GM18909 (cell line): ENCODE measurements around the gene UBE2E2.
A peak's percentile ranks its signal among the peaks of the same experiment; 100 is the strongest.

Experiments used
- ATAC-seq: cut with Tn5 transposase; IDR thresholded peaks from one replicate; pipeline ENCODE4 v1.9.1; 2021; ENCODE audit warnings: mild to moderate bottlenecking; ENCODE audit not compliant: unreplicated experiment, poor library complexity

The UBE2E2 gene

DNA sequence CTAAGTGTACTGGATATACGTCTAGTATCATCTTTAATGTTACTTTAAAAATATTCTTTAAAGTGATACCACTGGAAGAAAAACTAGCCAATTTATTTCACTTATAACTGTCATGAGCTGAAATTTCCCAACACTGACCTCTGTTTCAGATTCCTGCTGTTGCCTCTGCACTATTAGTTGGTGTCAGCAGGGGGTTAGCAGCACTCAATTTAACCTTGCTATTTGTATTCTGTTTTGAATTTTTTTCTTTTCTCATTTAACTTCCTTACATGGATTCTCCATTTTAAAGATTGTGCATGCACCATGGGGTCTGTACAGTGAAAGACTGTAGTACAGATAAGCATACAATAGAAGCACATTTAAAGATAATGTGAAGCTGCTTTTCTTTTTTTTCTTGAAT is 169.2 kb downstream of the UBE2E2 start:
- no peak for ATAC-seq

DNA sequence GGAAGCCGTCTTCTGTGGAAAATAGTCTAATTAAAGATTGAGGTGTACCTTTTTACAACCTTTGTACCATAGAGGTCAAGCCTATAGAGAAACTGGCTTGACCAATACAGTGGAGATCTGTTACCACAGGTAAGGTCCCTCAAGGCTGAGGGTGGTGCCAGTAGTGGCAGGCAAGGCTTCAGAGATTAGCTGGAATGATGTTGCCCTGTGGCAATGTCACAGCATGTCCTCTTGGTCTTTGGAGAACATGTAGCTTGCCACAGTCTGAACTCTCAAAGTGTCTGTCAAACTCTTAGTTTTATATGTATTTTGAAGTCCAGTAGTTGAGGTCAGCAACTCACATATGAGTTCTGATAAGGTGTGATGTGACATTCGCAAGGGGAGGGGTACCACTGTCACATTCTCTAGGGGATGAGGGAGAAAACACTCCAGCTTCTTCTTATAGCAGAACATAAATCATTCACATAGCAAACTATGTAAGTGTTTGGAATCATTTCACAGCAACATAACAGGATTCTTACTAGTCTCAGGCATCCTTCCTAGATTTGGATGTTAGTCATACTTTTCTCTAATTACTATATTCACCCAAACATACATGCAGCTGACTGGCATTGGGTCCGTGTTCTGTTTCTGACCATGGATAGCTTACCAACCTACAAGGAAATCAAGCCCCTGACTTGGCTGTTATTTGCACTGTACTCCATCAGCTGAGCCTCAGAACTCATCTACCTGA is 173.6 kb downstream of the UBE2E2 start:
- ATAC-seq: no peak

DNA sequence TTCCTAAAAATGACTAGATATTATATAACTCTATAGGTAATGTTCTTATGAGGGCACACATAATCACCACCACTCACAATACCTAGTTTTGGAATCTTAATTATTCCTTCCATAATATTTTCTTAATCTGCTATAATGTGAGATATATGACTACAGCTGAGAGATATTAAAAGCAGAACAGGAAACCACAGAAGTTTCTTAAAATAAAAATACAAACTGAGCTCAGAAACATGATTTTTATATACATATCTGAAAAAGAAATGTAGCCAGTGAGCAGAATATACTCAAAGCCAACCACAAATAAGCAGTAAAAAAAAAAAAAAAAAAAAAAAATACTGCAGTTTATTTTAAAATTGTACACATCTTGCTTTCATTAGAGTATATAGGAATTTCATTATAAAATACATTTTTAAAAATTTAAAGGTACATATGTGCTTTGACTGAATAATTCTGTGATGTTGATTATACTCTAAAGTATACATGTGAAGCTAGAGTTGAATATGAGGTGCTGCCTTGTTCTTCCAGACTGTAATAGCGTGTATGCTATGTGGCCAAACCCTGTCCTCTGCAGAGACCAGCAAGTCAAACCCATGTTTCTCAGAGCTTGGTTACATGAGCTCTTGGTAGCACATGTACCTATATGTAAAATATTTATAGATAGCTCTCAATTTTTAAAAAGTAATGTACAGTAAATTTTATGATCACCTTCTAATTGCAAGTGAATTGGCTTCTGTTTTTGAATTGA is 175.0 kb downstream of the UBE2E2 start:
- peak; percentile 43 for ATAC-seq

DNA sequence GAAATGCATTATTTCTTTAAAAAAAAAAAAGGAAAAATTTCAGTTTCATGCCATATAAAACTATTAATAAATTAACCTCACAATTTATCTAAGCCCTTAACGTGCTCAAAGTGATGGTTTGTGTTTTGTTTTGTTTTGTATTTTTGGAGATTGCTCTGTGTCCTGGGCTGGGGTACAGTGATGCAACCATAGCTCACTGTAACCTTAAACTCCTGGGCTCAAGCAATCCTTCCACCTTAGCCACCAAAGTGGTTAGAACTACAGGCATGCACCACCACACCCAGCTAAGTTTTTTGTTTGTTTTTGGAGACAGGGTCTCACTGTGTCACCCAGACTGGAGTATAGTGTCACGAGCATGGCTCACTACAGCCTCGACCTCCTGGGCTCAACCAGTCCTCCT is 180.7 kb downstream of the UBE2E2 start:
- no peak for ATAC-seq

DNA sequence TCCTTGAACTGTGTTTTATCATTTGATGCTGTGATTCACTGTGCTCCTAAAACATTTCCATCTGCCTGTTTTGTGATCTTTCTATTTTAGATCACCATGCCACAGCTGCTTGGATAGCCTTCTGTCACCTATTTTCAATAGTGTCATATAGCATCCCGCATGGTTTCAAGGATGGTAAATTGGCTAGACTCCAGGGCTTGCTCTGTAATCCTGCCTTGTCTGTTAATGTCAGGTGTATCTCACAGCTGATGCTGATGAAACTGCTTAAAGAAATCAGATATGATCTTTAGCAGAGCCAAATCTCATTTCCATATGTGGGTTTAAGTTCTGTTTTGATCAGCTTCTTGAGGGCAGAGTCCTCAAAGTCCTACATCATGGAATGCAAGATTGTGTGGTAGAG is 182.2 kb downstream of the UBE2E2 start:
- ATAC-seq: no peak

DNA sequence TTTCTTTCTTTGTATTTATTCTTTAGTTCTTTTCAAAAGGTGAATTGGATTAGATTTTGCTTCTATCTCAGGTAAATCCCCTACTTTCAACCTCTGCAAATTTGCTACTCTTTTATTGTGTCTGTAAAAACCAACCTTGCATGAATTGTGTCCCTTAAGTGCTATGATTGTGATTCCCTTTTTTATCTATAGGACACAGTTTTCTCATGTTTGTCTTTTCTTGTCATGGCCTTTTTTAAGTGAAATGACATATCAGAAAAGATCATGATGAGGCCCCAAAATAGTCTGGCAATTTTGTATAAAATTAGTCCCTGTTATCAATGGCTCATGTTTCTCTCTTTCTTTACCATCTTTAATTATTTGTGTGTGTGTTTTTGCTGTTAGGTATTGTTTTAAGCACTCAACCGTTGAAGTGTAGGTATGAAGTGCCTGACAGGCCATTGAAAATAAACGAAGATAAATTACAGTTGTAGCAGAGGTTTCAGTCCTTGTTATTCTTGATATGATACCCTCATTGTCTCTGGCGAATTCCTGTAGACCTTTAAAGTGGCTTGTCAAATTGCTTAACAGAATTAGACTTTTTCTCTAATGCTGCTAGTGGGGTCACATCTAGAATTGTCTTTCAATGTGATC is 184.3 kb downstream of the UBE2E2 start:
- no peak for ATAC-seq

DNA sequence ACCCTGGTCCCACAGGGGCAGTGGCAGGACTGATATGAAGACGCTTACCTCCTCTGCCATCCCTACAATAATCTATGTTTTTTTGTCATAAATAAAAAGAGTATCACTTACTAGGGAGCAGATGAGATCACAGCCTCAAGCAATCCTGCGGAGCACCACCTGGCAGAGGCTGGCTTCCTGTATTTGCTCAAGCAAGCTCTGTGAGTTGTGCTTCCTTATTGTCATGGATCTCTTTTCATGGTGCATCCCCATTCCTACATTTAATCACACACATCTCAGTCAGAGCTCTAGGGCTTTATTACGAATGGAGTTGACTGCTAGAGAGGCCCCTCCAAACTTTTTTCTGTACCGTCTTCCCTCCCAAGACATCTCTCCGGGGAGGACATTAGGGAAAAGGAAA is 186.0 kb downstream of the UBE2E2 start:
- no peak for ATAC-seq

DNA sequence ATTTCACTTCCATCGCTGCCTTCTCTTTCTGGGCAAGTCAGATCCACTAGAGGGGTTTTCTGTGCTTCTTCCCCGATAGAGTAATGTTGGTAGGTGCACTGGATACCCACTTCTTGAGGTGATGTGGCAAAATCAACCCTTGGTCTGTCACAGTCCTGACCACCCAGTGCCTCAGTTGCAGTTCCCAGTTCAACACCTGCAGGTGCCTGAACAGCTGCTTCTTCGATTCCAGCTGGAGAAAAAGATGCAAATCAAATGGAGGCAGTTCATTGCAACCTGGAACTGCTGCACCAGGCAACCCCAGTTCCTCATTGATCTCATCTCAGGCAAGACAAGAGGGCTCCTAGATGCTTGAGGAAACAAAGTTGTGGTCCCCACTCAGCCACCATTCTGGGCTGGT is 186.6 kb downstream of the UBE2E2 start:
- peak; percentile 60 for ATAC-seq

DNA sequence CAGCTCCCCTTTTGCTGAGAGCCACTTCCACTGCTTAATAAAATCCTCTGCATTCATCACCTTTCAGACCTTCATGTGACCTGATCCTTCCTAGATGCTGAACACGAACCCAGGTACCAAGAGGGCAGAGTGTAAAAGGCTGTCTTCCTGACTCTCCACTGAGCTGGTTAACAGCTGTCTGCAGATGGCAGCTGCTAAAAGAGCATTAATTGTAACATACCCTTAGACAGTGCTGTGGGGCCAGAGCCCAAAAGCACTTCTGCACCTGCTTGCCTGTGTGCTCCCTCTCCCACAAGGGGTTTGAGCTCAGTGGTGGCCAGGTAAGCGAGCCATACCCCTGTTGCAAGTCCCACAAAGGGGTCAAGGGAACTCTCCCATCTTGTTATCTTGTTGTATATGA is 187.3 kb downstream of the UBE2E2 start:
- no peak for ATAC-seq

DNA sequence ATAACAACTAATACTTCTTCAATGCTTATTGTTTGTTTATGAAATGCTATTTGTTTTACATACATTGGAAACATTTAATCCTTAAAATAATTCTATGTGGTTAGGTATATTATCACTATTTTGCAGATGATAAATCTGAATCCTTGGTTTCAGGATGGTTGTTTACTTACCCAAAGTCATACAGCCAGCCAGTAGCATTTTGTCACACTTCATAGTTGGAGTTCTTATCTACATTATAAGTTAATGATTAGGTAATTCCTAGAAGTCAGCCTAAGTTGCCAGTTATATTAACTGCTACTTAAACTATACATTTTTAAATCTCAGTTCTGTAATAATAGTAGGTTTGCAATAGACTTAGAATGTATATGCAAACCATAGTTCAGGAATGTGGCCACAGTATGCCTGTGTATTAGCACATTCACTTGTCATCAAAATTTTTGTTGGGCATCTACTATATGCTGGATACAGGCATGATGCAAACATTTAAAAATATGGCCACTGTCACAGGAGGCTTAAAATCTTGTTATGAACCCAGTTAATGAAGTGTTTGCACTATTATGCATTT is 187.9 kb downstream of the UBE2E2 start:
- ATAC-seq: no peak

DNA sequence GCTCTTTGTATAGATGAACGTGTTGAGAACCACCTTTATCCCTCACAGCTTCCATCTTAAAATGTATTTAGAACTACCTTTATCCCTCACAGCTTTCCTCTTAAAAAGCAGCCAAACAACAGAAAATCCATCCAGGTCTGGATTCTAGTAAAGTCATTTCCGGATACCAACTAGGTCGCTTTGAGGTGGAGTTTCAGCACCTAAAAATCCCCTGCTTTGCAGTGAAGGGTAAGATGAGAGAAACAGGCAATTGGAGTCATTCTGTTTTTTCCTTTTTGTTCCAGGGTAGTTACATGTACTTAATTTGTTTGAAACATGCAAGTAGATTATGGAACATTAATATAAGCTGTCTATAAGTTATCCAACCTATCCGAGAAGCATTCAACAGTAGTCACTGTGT is 192.0 kb downstream of the UBE2E2 start:
- peak; percentile 67 for ATAC-seq

DNA sequence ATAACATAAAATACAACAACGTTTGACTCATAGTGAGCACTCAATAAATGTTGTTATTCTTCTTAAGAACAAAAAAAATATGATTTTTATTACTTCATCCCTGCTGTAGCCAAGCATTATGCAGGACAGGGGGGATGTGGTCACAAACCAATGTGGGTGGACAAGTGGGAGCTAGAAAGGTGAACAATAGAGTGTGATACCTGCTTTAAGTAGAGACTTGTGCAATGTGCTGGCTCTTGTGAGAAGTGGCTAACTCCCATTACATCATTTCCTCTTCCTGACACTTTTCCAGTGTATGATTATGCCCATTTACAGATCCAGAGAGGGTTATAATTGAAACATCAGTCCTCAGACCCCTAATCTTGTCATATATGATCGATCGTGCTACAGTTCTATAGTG is 193.6 kb downstream of the UBE2E2 start:
- ATAC-seq: no peak

DNA sequence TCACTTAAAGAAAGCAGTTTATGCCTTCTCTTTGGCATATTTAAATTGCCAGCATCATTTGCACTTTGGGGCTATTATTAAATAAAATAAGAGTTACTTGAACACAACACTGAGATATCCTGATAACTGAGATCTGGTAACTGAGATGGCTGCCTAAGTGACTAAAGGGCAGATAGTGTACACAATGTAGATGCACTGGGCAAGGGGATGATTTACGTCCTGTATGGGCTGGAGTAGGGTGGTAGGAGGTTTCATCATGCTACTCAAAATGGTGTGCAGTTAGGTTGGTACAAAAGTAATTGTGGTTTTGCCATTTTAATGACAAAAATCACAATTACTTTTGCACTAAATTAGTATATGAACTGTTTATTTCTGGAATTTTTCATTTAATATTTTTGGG is 196.1 kb downstream of the UBE2E2 start:
- ATAC-seq: no peak

DNA sequence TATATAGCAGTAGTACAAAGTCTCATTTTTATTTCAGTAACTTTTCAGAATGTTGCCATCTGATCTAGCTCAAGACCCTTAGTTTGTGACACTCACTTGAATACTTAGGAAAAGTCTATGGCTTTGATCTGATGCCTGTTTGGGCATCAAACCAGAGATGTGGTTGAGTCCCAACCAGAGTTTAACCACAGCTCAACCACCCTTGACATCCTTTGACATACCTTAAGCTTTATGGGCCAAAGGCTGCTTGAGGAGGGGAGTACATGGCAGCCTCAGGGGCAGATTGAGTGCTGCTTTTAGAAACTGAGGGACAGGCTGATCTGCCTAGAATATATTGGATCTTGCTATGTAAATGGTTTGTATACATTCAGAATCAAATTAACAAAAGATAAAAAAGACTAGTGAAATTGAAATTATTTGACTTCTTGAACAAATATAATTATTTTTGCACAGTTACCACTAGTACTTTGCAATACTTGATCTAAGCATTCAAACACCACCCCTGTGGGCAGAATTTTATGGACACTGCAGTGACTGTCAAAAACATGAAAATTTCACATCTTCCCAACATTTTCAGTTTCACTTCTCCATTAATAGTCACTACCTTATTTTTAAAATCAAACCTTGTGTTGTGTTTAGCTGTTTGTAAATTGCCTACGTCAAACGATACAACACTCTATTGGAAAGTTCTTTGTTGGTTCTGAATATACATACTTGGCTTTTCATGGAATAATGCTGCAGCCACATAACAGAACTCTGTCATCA is 199.8 kb downstream of the UBE2E2 start:
- peak; percentile 53 for ATAC-seq

DNA sequence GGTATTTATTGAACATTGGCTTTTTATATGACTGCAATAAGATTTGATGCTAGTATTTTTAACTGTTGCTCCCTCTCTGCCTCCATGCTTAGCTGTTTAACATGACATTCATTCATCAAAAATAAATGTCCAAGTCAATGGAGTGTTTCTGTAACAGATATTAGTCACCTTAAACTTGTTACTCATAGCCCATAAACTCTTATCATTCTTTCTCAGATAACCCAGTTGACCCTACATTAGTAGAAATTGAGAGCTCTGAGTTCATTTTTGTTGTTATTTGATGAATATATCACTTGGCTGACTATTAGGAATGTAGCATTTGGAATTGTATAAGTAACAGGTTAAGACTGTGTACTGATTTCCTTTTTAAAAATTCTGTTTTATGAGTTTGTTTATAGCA is 201.1 kb downstream of the UBE2E2 start:
- ATAC-seq: no peak

DNA sequence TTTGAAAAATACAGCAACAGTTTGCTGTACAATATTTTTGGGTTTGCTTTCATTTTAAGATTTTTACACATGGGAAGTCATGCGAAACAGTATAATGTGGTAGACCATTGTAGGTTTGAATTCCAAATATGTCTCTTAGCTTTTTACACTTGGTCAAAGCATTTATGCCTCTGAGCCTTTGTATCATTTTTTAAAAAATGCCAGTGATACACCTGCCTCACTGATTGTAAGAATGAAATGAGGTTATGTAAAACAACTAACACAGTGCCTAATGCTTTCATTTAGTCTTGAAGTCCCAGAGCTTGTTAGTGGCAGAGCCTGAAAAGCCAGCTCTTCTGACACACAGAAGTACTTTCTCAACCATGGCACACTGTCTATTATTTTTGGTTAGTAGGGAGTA is 202.0 kb downstream of the UBE2E2 start:
- peak; percentile 65 for ATAC-seq

DNA sequence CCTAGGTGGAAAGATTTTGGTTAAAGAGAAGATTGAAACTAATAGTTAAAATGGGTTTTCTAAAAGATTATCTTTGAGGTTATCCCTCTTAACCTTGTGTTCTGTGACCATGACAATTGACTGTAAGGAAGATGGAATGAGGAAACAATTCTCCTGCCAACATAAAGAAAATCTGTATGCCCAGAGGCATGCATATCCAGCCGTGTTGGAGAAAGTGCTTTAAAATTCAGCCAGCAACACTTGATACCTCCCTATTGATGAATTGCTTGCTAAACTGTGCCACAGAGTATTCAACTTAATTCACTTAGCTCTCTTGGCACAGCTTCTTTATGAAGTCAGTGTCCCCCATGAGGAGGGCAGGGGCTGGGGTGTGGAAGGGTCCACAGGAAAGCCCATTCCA is 203.5 kb downstream of the UBE2E2 start:
- no peak for ATAC-seq

DNA sequence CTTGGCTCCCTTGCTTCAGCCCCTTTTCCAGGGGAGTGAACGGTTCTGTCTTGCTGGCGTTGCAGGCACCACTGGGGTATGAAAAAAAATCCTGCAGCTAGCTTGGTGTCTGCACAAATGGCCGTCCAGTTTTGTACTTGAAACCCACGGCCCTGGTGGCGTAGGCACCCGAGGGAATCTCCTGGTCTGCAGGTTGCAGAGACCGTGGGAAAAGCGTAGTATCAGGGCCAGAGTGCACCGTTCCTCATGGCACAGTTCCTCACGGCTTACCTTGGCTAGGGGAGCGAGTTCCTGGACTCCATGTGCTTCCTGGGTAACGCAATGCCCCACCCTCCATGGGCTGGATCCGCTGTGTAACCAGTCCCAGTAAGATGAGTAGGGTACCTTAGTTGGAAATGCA is 214.9 kb downstream of the UBE2E2 start:
- no peak for ATAC-seq

DNA sequence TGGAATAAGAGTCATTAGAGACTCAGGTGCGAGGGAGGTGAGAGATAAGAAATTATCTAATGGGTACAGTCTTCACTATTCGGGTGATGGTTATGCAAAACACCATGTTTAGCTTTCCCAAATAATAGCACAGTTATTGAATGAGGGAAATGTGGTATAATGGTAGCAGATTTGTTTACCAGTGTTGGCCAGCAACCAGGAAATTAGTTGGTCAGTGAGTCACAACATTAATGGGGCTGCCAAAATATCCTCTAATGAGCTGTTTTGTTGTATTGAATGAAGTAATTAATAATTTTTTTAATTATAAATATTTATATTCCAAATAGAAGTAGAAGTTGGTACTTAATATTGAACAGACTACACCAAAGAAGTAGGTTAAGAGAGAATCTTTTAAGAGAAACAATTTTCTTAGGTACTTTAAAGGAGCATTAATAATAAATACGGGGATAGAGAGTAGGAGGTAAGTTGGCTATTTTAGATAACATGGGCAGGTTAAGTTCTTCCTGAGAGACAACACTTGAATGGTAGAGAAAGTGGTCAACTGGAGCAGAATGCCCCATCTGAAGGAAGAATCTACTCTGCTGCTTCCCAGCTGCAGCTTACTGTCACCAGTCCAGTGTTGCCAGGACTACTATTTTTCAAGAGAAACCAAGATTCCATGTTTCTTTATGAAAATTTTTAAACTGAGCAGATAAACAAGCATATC is 218.8 kb downstream of the UBE2E2 start:
- ATAC-seq: peak; percentile 29

DNA sequence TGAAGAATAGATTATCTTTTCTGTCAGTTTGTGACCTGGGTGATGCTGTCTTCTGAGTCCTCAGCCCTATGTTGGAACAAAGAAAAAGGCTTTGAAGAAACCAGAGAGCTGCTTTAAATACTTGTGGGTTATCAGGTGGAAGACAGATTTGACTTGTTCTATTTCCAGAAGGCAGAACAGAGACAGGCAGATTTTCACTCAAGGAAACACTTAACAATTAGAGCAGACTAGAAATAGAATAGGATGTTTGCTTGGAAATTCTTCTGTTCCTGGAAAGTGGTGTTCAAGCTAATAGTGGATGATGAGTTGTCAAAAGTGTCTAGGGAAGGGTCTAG is 219.4 kb downstream of the UBE2E2 start:
- ATAC-seq: peak; percentile 83
